Heart right ventricle (tissue), 16 donors: Measurements from ENCODE around the gene YAP1. TPM values are rescaled to one million over a fixed set of nuclear protein-coding genes. Genes with fewer than 3 reads are reported as not detected.
A peak's percentile ranks its signal among the peaks of the same experiment; 100 is the strongest.

ENCODE experiments used
- ATAC-seq, 8 donors: fragments of 200-7000 bp; cut with Tn5 transposase; one replicate each; pipeline ENCODE4 v1.9.1; 2020; ENCODE audit warnings: mild to moderate bottlenecking in 8 of 8, moderate library complexity in 8 of 8, moderate number of reproducible peaks in 1 of 8
- DNase-seq, 2 donors: peaks; one replicate each; pipeline ENCODE4 v3.0.0-alpha.2; 2020
- H3K27ac ChIP-seq, 10 donors: fragments of 200-600 bp; sonication (generic) in 2 of 10; one replicate each; pipeline versions ENCODE4 v1.5.0 to v1.8.0; 2020 to 2022; ENCODE audit warnings: mild to moderate bottlenecking in 3 of 10
- H3K27me3 ChIP-seq, 7 donors: fragments of 200-600 bp; one replicate each; pipeline ENCODE4 v1.8.0; 2021 to 2022; ENCODE audit warnings: mild to moderate bottlenecking in 2 of 7
- H3K36me3 ChIP-seq, 9 donors: fragments of 200-600 bp; sonication (generic) in 1 of 9; one replicate each; pipeline versions ENCODE4 v1.5.0 to v1.8.0; 2020 to 2022; ENCODE audit warnings: mild to moderate bottlenecking in 2 of 9
- H3K4me1 ChIP-seq, 9 donors: fragments of 200-600 bp; sonication (generic) in 1 of 9; one replicate each; pipeline versions ENCODE4 v1.5.0 to v1.8.0; 2020 to 2022; ENCODE audit warnings: mild to moderate bottlenecking in 4 of 9
- H3K4me3 ChIP-seq, 10 donors: fragments of 200-600 bp; sonication (generic) in 2 of 10; one replicate each; pipeline versions ENCODE4 v1.5.0 to v1.8.0; 2020 to 2022; ENCODE audit warnings: mild to moderate bottlenecking in 7 of 10, moderate library complexity in 2 of 10
- H3K9me3 ChIP-seq, 11 donors: fragments of 200-600 bp in 10 of 11; sonication (generic) in 2 of 11; one replicate each; pipeline versions ENCODE4 v1.5.0 to v1.8.0; 2013 to 2022; ENCODE audit warnings: mild to moderate bottlenecking in 2 of 11, control low read depth in 1 of 11, moderate library complexity in 1 of 11
- WGBS, 2 donors: extraction: QIAGEN DNeasy Blood & Tissue Kit; methylation state at CpG; one replicate each; pipeline ENCODE4 v1.1.7; 2013; ENCODE audit warnings: inconsistent platforms in 1 of 2; 5-methylcytosine and 5-hydroxymethylcytosine counted together
- intact Hi-C, 10 donors: fragments of 100-400 bp; cut with DNase I; formaldehyde crosslinking; loops; one replicate each; pipeline versions ENCODE4 v1.11.1 to v1.14.2; 2022
- polyA plus RNA-seq, 2 donors: library from polyadenylated mRNA; stranded (reverse); fragments of 200-250 nt; gene quantifications; one replicate each; pipeline ENCODE4 v1.2.3, GENCODE V29; 2013
- total RNA-seq, 10 donors: library from RNA; stranded (reverse); fragmentation: NEBNext Ultra II Directional in 3 of 10; extraction: Animal tissue kit (Norgen Biotek cat#: 25700) in 3 of 10; gene quantifications; one replicate each; pipeline versions ENCODE4 v1.2.1 to v1.2.4, GENCODE V29; 2021 to 2023
- TF ChIP-seq, protein P1 (sequence below), 9 donors: fragments of 200-600 bp; sonication (generic) in 2 of 9; IDR thresholded peaks; one replicate each; pipeline versions ENCODE4 v1.5.0 to v1.8.0; 2021 to 2022; ENCODE audit warnings: antibody characterized with exemption in 9 of 9, mild to moderate bottlenecking in 5 of 9, moderate library complexity in 1 of 9
- donor health status: Arrhythmogenic right ventricular cardiomyopathy.
- donor health status: ischemic (EF 13 %, LVEDD 7.1; RV severe dilation, severe dysfunction).
- donor health status: healthy with polysubstance abuse.
- donor health status: DM: no; HTN: yes; CAD: no.
- donor health status: DM: no; HTN: no; CAD: no.
- donor health status: ischemic (EF 25% LVEDD 6.9; RV normal size, moderate dysfunction).
- donor health status: ischemic (EF 25% LVEDD 5.7; RV mildly dilated, moderate dysfunction).
- donor health status: healthy.
- donor health status: DM: yes; HTN: yes; CAD: no.
- donor health status: Ischemic cardiomyopathy.
- donor health status: ischemic (EF 35%, LVEDD 5.7; RV mildly dilated, moderate dysfunction).
- donor health status: nonischemic (EF 11% LVEDD 7.7; RV severe dilation, severe dysfunction).
- donor health status: DM: yes; HTN: yes; CAD: no.
- donor health status: PGD.
- donor health status: ischemic (EF 29% LVEDD 5.4; RV normal size, mild dysfunction).
- donor health status: nonischemic (EF 23%, LVEDD 6.1; RV moderate dilation, normal function).

YAP1 gene
- total and polyA plus RNA-seq, 12 donors: 15.7 to 91.3 (median 65.0) TPM

DNA sequence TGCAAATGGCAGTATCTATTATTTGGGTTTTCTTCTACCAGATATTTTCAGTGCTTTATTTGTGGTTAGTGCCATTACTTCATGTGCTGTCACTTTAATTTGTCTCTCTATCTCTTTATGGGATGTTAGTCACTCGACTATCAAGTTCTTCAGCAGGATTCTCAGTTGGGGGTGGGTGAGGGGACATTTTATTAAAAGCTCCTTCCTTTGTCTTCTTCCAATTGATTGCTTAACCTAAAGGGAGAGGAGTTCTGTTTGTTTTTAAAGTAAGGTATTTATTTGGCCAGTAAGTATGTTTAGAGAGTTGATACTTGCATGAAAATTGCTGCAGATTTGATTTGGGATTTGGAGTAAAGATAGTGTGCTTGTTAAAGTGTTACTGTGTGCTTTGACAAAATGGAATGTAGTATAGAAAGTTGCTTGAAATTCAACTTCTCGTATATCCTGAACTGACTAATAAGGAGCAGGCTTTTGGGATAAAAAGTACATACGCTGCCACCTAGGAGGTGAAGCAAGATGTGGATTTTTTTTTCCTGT is 10.3 kb downstream of the YAP1 start:
- DNase-seq: no peak
- Histone ChIP-seq H3K4me1 (peaks cover 2 to 59% (median 48%) of the 10 kb centered on the region in 9 donors), H3K4me3 (no peak overlapping the region), H3K36me3 (peaks cover 0 to 19% (median 0%) of the 10 kb centered on the region in 9 donors), H3K9me3 (peaks cover 0 to 10% (median 0%) of the 10 kb centered on the region in 11 donors), H3K27ac (peak overlapping the region in 1 of 10 donors; percentile 23), H3K27me3 (peaks cover 0 to 25% (median 0%) of the 10 kb centered on the region in 7 donors)
- intact Hi-C loops: loop anchor here in 1 of 10 donors (5.0 kb wide), 1 partner anchor 37 kb away; no protein-coding TSS in a partner anchor
- 60 to 72% methylated on average over 3 of the region's 3 CpGs for WGBS, 2 donors
- TF ChIP-seq, protein P1, sequence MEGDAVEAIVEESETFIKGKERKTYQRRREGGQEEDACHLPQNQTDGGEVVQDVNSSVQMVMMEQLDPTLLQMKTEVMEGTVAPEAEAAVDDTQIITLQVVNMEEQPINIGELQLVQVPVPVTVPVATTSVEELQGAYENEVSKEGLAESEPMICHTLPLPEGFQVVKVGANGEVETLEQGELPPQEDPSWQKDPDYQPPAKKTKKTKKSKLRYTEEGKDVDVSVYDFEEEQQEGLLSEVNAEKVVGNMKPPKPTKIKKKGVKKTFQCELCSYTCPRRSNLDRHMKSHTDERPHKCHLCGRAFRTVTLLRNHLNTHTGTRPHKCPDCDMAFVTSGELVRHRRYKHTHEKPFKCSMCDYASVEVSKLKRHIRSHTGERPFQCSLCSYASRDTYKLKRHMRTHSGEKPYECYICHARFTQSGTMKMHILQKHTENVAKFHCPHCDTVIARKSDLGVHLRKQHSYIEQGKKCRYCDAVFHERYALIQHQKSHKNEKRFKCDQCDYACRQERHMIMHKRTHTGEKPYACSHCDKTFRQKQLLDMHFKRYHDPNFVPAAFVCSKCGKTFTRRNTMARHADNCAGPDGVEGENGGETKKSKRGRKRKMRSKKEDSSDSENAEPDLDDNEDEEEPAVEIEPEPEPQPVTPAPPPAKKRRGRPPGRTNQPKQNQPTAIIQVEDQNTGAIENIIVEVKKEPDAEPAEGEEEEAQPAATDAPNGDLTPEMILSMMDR (IDR thresholded peaks at IDR 0.05): no peak
- ATAC-seq: no peak

DNA sequence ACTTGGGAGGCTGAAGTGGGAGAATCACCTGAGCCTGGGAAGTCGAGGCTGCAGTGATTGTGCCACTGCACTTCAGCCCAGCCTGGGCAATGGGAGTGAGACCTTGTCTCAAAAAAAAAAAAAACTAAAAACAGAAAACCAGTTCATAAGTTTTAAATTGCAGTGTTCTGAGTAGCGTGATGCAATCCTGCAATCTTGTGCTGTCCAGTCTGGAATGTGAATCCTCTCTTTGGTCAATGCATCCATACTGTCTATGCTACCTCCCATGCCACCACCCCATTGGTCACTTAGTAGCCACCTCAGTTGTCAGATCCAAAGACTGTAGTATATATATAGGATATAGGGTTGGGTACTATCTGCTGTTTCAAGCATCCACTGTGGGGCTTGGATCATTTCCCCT is 11.1 kb downstream of the YAP1 start:
- ATAC-seq: peak in 1 of 8 donors; percentile 44
- Histone ChIP-seq H3K27ac (no peak overlapping the region), H3K36me3 (peaks cover 0 to 10% (median 0%) of the 10 kb centered on the region in 9 donors), H3K4me1 (peaks cover 2 to 59% (median 40%) of the 10 kb centered on the region in 9 donors), H3K9me3 (peaks cover 0 to 10% (median 0%) of the 10 kb centered on the region in 11 donors), H3K27me3 (peaks cover 0 to 17% (median 0%) of the 10 kb centered on the region in 7 donors), H3K4me3 (no peak overlapping the region)
- DNase-seq: no peak
- 89 to 100% methylated on average over 2 of the region's 2 CpGs for WGBS, 2 donors
- intact Hi-C loops: loop anchor here in 1 of 10 donors (5.0 kb wide), 1 partner anchor 36 kb away; no protein-coding TSS in a partner anchor
- TF ChIP-seq, protein P1 (IDR thresholded peaks at IDR 0.05): no peak

DNA sequence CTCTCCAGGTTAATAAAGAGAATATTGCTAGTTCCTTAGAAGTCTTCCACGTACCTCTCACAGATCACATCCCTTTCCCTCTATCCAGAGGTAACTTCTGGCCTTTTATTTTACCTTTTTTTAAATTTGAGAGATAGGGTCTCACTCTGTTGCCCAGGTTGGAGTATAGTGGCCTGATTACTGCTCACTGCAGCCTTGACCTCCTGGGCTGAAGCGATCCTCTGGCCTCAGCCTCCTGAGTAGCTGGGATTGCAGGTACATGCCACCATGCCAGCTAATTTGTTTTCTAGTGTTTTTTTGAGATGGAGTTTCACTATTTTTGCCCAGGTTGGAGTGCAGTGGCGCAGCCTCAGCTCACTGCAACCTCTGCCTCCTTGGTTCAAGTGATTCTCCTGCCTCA is 24.4 kb downstream of the YAP1 start:
- 97 to 99% methylated on average over 3 of the region's 3 CpGs for WGBS, 2 donors

DNA sequence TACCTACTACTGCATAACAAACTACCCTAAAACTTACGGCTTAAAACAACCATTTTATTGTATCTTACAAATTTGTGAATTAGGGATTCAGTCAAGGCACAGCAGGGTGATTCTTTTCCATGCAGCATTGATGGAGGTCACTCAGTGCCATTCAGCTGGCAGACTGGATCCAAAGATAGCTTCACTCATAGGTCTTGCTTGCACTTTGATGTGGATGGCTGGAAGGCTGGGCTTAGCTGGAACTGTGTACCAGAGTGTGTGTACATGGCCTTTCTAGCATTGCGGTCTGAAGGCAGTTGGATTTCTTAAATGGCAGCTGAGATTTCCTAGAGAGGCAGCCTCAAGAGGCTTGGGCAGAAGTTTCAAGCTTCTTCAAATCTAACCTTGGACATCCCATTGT is 25.0 kb downstream of the YAP1 start:
- Histone ChIP-seq H3K4me1 (peaks cover 0 to 47% (median 21%) of the 10 kb centered on the region in 9 donors), H3K27ac (no peak overlapping the region), H3K9me3 (peaks cover 0 to 8% (median 0%) of the 10 kb centered on the region in 11 donors), H3K4me3 (no peak overlapping the region), H3K36me3 (no peaks in the 10 kb centered on the region), H3K27me3 (peaks cover 0 to 3% (median 0%) of the 10 kb centered on the region in 7 donors)
- 97 to 98% methylated on average over 2 of the region's 2 CpGs for WGBS, 2 donors
- TF ChIP-seq, protein P1 (IDR thresholded peaks at IDR 0.05): no peak
- DNase-seq (no peak), ATAC-seq (no peak)
- intact Hi-C loops: no loop called here

More for the DNA sequence above, 24.4 kb downstream of the YAP1 start:
- TF ChIP-seq, protein P1 (IDR thresholded peaks at IDR 0.05): no peak
- Histone ChIP-seq H3K27ac (no peak overlapping the region), H3K36me3 (no peaks in the 10 kb centered on the region), H3K9me3 (peaks cover 0 to 8% (median 0%) of the 10 kb centered on the region in 11 donors), H3K4me3 (no peak overlapping the region), H3K27me3 (peaks cover 0 to 3% (median 0%) of the 10 kb centered on the region in 7 donors), H3K4me1 (peaks cover 0 to 41% (median 15%) of the 10 kb centered on the region in 9 donors)
- intact Hi-C loops: no loop called here
- ATAC-seq (no peak), DNase-seq (no peak)
